Activated T-cell treated with anti-CD3 and anti-CD28 coated beads, Interleukin-2, amount 50 U/mL, for 4 hours (primary cell): ENCODE measurements around the gene NEK10. TPM values are rescaled to one million over a fixed set of nuclear protein-coding genes. Genes with fewer than 3 reads are reported as not detected.

ENCODE experiments used
- ATAC-seq, 2 donors: fragments of 200-7000 bp; cut with Tn5 transposase; one replicate each; pipeline ENCODE4 v1.10.0; 2021
- DNase-seq: peaks from one replicate; pipeline ENCODE4 v3.0.0-alpha.2; 2020
- H3K27me3 Mint-ChIP-seq: one replicate; pipeline ENCODE4 v1.8.0; 2021; ENCODE audit warnings: low read depth, mixed read lengths
- H3K36me3 Mint-ChIP-seq: one replicate; pipeline ENCODE4 v1.8.0; 2022; ENCODE audit warnings: mixed read lengths; ENCODE audit not compliant: insufficient read depth
- H3K4me1 Mint-ChIP-seq: one replicate; pipeline ENCODE4 v1.8.0; 2021; ENCODE audit warnings: low read depth, mixed read lengths
- H3K4me3 Mint-ChIP-seq: one replicate; pipeline ENCODE4 v1.8.0; 2021; ENCODE audit warnings: mild to moderate bottlenecking, moderate library complexity, mixed read lengths
- H3K9me3 Mint-ChIP-seq: one replicate; pipeline ENCODE4 v1.8.0; 2021; ENCODE audit warnings: mixed read lengths
- total RNA-seq, 3 donors: library from RNA; stranded (reverse); gene quantifications; one replicate each; pipeline ENCODE4 v1.2.1, GENCODE V29; 2021

NEK10 gene
- total RNA-seq, 3 donors from 2014 or later: 0.21 to 0.49 (median 0.28) TPM

GRCh38 chr3:27209617-27210264 lies 159.4 kb downstream of the NEK10 start:
- no peaks in the 10 kb centered on the region for H3K36me3 Mint-ChIP-seq
- no peak for DNase-seq
- H3K4me1 Mint-ChIP-seq: no peaks in the 10 kb centered on the region
- no peak for ATAC-seq
- H3K4me3 Mint-ChIP-seq: no peak overlapping the region
- no peaks in the 10 kb centered on the region for H3K27me3 Mint-ChIP-seq
- H3K9me3 Mint-ChIP-seq: peaks cover 8% of the 10 kb centered on the region

- Mint-ChIP-seq H3K36me3 (no peaks in the 10 kb centered on the region), H3K4me1 (no peaks in the 10 kb centered on the region), H3K9me3 (peaks cover 8% of the 10 kb centered on the region), H3K4me3 (no peak overlapping the region), H3K27me3 (no peaks in the 10 kb centered on the region)
- no peak for DNase-seq
- no peak for ATAC-seq
These were observed 160.1 kb downstream of the NEK10 start for GRCh38 chr3:27208961-27209616.

- no peak for DNase-seq
These were observed 166.2 kb downstream of the NEK10 start for GRCh38 chr3:27202959-27203358.

GRCh38 chr3:27201492-27201891 lies 167.7 kb downstream of the NEK10 start:
- Mint-ChIP-seq H3K4me3 (no peak overlapping the region), H3K36me3 (no peaks in the 10 kb centered on the region), H3K27me3 (no peaks in the 10 kb centered on the region), H3K9me3 (peaks cover 7% of the 10 kb centered on the region), H3K4me1 (no peaks in the 10 kb centered on the region)
- DNase-seq (no peak), ATAC-seq (no peak)

More at GRCh38 chr3:27202959-27203358, 166.2 kb downstream of the NEK10 start:
- Mint-ChIP-seq H3K4me3 (no peak overlapping the region), H3K4me1 (no peaks in the 10 kb centered on the region), H3K9me3 (peaks cover 8% of the 10 kb centered on the region), H3K36me3 (no peaks in the 10 kb centered on the region), H3K27me3 (no peaks in the 10 kb centered on the region)
- ATAC-seq: no peak

- no peaks in the 10 kb centered on the region for H3K36me3 Mint-ChIP-seq
- no peak for ATAC-seq
- no peaks in the 10 kb centered on the region for H3K4me1 Mint-ChIP-seq
These were observed 168.3 kb downstream of the NEK10 start for GRCh38 chr3:27200721-27201489.

GRCh38 chr3:27194861-27195483 lies 174.2 kb downstream of the NEK10 start:
- H3K27me3 Mint-ChIP-seq: no peaks in the 10 kb centered on the region
- DNase-seq (no peak), ATAC-seq (no peak)
- no peaks in the 10 kb centered on the region for H3K9me3 Mint-ChIP-seq
- H3K4me1 Mint-ChIP-seq: no peaks in the 10 kb centered on the region
- no peaks in the 10 kb centered on the region for H3K36me3 Mint-ChIP-seq
- H3K4me3 Mint-ChIP-seq: no peak overlapping the region

More at GRCh38 chr3:27200721-27201489, 168.3 kb downstream of the NEK10 start:
- DNase-seq: no peak
- H3K4me3 Mint-ChIP-seq: no peak overlapping the region
- H3K9me3 Mint-ChIP-seq: peaks cover under 1% of the 10 kb centered on the region
- H3K27me3 Mint-ChIP-seq: no peaks in the 10 kb centered on the region

GRCh38 chr3:27193056-27193455 lies 176.1 kb downstream of the NEK10 start:
- Mint-ChIP-seq H3K9me3 (no peaks in the 10 kb centered on the region), H3K27me3 (no peaks in the 10 kb centered on the region), H3K4me1 (no peaks in the 10 kb centered on the region), H3K4me3 (no peak overlapping the region), H3K36me3 (no peaks in the 10 kb centered on the region)
- no peak for ATAC-seq
- no peak for DNase-seq

- ATAC-seq (no peak), DNase-seq (no peak)
- Mint-ChIP-seq H3K27me3 (no peaks in the 10 kb centered on the region), H3K4me1 (no peaks in the 10 kb centered on the region), H3K4me3 (no peak overlapping the region), H3K9me3 (no peaks in the 10 kb centered on the region), H3K36me3 (no peaks in the 10 kb centered on the region)
These were observed 183.2 kb downstream of the NEK10 start for GRCh38 chr3:27186013-27186412.

- ATAC-seq (no peak), DNase-seq (no peak)
- Mint-ChIP-seq H3K4me1 (no peaks in the 10 kb centered on the region), H3K9me3 (no peaks in the 10 kb centered on the region), H3K27me3 (no peaks in the 10 kb centered on the region), H3K36me3 (no peaks in the 10 kb centered on the region), H3K4me3 (no peak overlapping the region)
These were observed 183.8 kb downstream of the NEK10 start for GRCh38 chr3:27185231-27185989.

- Mint-ChIP-seq H3K4me1 (no peaks in the 10 kb centered on the region), H3K27me3 (no peaks in the 10 kb centered on the region), H3K36me3 (no peaks in the 10 kb centered on the region), H3K4me3 (no peak overlapping the region), H3K9me3 (no peaks in the 10 kb centered on the region)
- no peak for DNase-seq
- no peak for ATAC-seq
These were observed 184.9 kb downstream of the NEK10 start for GRCh38 chr3:27184261-27184660.

- Mint-ChIP-seq H3K4me3 (no peak overlapping the region), H3K36me3 (no peaks in the 10 kb centered on the region), H3K4me1 (no peaks in the 10 kb centered on the region), H3K9me3 (no peaks in the 10 kb centered on the region), H3K27me3 (no peaks in the 10 kb centered on the region)
- DNase-seq (no peak), ATAC-seq (no peak)
These were observed 192.9 kb downstream of the NEK10 start for GRCh38 chr3:27176256-27176655.

GRCh38 chr3:27174530-27174929 lies 194.7 kb downstream of the NEK10 start:
- no peaks in the 10 kb centered on the region for H3K36me3 Mint-ChIP-seq
- H3K4me3 Mint-ChIP-seq: no peak overlapping the region
- DNase-seq: no peak
- no peaks in the 10 kb centered on the region for H3K4me1 Mint-ChIP-seq
- no peak for ATAC-seq
- no peaks in the 10 kb centered on the region for H3K9me3 Mint-ChIP-seq
- no peaks in the 10 kb centered on the region for H3K27me3 Mint-ChIP-seq

GRCh38 chr3:27171113-27171512 lies 198.1 kb downstream of the NEK10 start:
- no peaks in the 10 kb centered on the region for H3K36me3 Mint-ChIP-seq
- no peak overlapping the region for H3K4me3 Mint-ChIP-seq
- no peak for DNase-seq
- no peak for ATAC-seq
- no peaks in the 10 kb centered on the region for H3K4me1 Mint-ChIP-seq
- no peaks in the 10 kb centered on the region for H3K9me3 Mint-ChIP-seq
- no peaks in the 10 kb centered on the region for H3K27me3 Mint-ChIP-seq

GRCh38 chr3:27166888-27167287 lies 202.3 kb downstream of the NEK10 start:
- Mint-ChIP-seq H3K36me3 (no peaks in the 10 kb centered on the region), H3K4me3 (no peak overlapping the region), H3K27me3 (no peaks in the 10 kb centered on the region), H3K9me3 (no peaks in the 10 kb centered on the region), H3K4me1 (no peaks in the 10 kb centered on the region)
- ATAC-seq (no peak), DNase-seq (no peak)
